Fibroblast of lung (primary cell): ENCODE data around the gene EXOC6B. TPM values are rescaled to one million over a fixed set of nuclear protein-coding genes. Genes with fewer than 3 reads are reported as not detected.
A peak's percentile ranks its signal among the peaks of the same experiment; 100 is the strongest.

Experiments used
- DNase-seq, 2 donors: peaks; one replicate each; pipeline versions ENCODE4 v3.0.0 to v3.0.0-alpha.2; 2010; ENCODE audit warnings: low read depth in 2 of 2
- H2AFZ ChIP-seq: 2 replicates; pipeline ENCODE4 v1.5.1; 2012; ENCODE audit warnings: low read length, control low read depth, inconsistent platforms
- H3K27ac ChIP-seq: 2 replicates; pipeline ENCODE4 v1.5.1; 2011; ENCODE audit warnings: low read length, control low read depth; ENCODE audit not compliant: insufficient read depth
- H3K27me3 ChIP-seq: 2 replicates; pipeline ENCODE4 v1.5.1; 2011; ENCODE audit warnings: mild to moderate bottlenecking, low read length; ENCODE audit not compliant: control insufficient read depth, insufficient read depth
- H3K36me3 ChIP-seq: 2 replicates; pipeline ENCODE4 v1.5.1; 2011; ENCODE audit warnings: low read length; ENCODE audit not compliant: control insufficient read depth, insufficient read depth
- H3K4me1 ChIP-seq: 2 replicates; pipeline ENCODE4 v1.5.1; 2011; ENCODE audit warnings: low read length; ENCODE audit not compliant: control insufficient read depth, insufficient read depth; ENCODE audit errors: extremely low read depth
- H3K4me2 ChIP-seq: 2 replicates; pipeline ENCODE4 v1.5.1; 2011; ENCODE audit warnings: low read length, control low read depth; ENCODE audit not compliant: insufficient read depth; ENCODE audit errors: extremely low read depth
- H3K4me3 ChIP-seq, 4 experiments: fragments of 200-600 bp in 1 of 4; sonication (generic) in 1 of 4; replicated peaks in 1 of 4; 2 replicates each; pipeline ENCODE4 v1.5.1; 2011 to 2016; ENCODE audit warnings: low read length in 4 of 4, low read depth in 3 of 4, mild to moderate bottlenecking in 3 of 4, control low read depth in 2 of 4, inconsistent platforms in 1 of 4, mixed read lengths in 1 of 4; ENCODE audit not compliant: insufficient read depth in 1 of 4; ENCODE audit errors: control extremely low read depth in 1 of 4
- H3K79me2 ChIP-seq: 2 replicates; pipeline ENCODE4 v1.5.1; 2012; ENCODE audit warnings: mild to moderate bottlenecking, low read length, inconsistent platforms; ENCODE audit not compliant: control insufficient read depth, insufficient read depth
- H3K9ac ChIP-seq: 2 replicates; pipeline ENCODE4 v1.5.1; 2011; ENCODE audit warnings: mild to moderate bottlenecking, low read length, control low read depth; ENCODE audit not compliant: insufficient read depth
- H3K9me3 ChIP-seq: 2 replicates; pipeline ENCODE4 v1.5.1; 2012; ENCODE audit warnings: low read depth, low read length; ENCODE audit not compliant: control insufficient read depth, insufficient read depth
- H4K20me1 ChIP-seq: 2 replicates; pipeline ENCODE4 v1.5.1; 2011; ENCODE audit warnings: low read length; ENCODE audit not compliant: control insufficient read depth, insufficient read depth; ENCODE audit errors: extremely low read depth
- CTCF ChIP-seq, 2 donors: IDR thresholded peaks in 1 of 2; conservative IDR thresholded peaks in 1 of 2; 1 replicate in 1 of 2; 2 replicates in 1 of 2; pipeline ENCODE4 v1.5.1; 2011 to 2012; ENCODE audit warnings: low read length in 2 of 2, control low read depth in 1 of 2, inconsistent platforms in 1 of 2, low read depth in 1 of 2, mild to moderate bottlenecking in 1 of 2
- EZH2 ChIP-seq: IDR thresholded peaks from 2 replicates; pipeline ENCODE4 v1.5.1; 2012; ENCODE audit warnings: low read length, control low read depth, mild to moderate bottlenecking; ENCODE audit errors: missing control alignments
- polyA plus RNA-seq, 2 donors: library from polyadenylated mRNA; depleted of rRNA in 1 of 2; stranded (reverse) in 1 of 2; unstranded in 1 of 2; fragments of >200 nt; gene quantifications; 2 replicates each; pipeline ENCODE4 v1.2.1, GENCODE V29; 2011 to 2012; ENCODE audit warnings: missing spikeins in 1 of 2
- total RNA-seq: library from RNA; depleted of rRNA; stranded (reverse); fragments of >200 nt; gene quantifications from 2 replicates; pipeline ENCODE4 v1.2.1, GENCODE V29; 2014

The EXOC6B gene
- total and polyA plus RNA-seq, 2 donors (not counting 1 experiment from before 2014, with no cell fraction given) = 26.3 to 36.5 TPM

GRCh38 chr2:72864500-72864899 is 38.7 kb upstream of the EXOC6B start:
- DNase-seq = peak; percentile 27 to 78
- Histone ChIP-seq H3K36me3 (no peaks in the 10 kb centered on the region), H3K79me2 (no peaks in the 10 kb centered on the region), H3K9ac (no peak overlapping the region), H4K20me1 (no peaks in the 10 kb centered on the region), H3K27me3 (peaks cover 10% of the 10 kb centered on the region), H3K4me3 (no peak overlapping the region), H3K4me1 (peaks cover 5% of the 10 kb centered on the region), H3K4me2 (no peak overlapping the region), H3K27ac (no peak overlapping the region), H2AFZ (no peak overlapping the region), H3K9me3 (no peaks in the 10 kb centered on the region)
- TF ChIP-seq EZH2 = no peak
- no peak for TF ChIP-seq CTCF (conservative IDR thresholded peaks at IDR 0.05 in 1 of 2, IDR thresholded peaks at IDR 0.05 in 1 of 2; ENCODE audit: low read depth in 1 of 2, low read length in 2 of 2)

GRCh38 chr2:72863046-72863445 is 37.2 kb upstream of the EXOC6B start:
- DNase-seq = no peak
- H4K20me1 ChIP-seq = no peaks in the 10 kb centered on the region
- no peaks in the 10 kb centered on the region for H3K36me3 ChIP-seq
- TF ChIP-seq EZH2 (no peak), CTCF (conservative IDR thresholded peaks at IDR 0.05 in 1 of 2, IDR thresholded peaks at IDR 0.05 in 1 of 2; ENCODE audit: low read depth in 1 of 2, low read length in 2 of 2) (no peak)
- H3K4me3 ChIP-seq = peak overlapping the region in 1 of 4 experiments; percentile 22
- peaks cover 10% of the 10 kb centered on the region for H3K27me3 ChIP-seq
- H3K79me2 ChIP-seq = no peaks in the 10 kb centered on the region
- H3K9ac ChIP-seq = no peak overlapping the region
- H3K4me2 ChIP-seq = peak overlapping the region; percentile 38
- peak overlapping the region; percentile 41 for H2AFZ ChIP-seq
- no peaks in the 10 kb centered on the region for H3K9me3 ChIP-seq
- H3K27ac ChIP-seq = no peak overlapping the region
- peaks cover 5% of the 10 kb centered on the region for H3K4me1 ChIP-seq

GRCh38 chr2:72862239-72862988 is 36.6 kb upstream of the EXOC6B start:
- Histone ChIP-seq H3K79me2 (no peaks in the 10 kb centered on the region), H3K9me3 (no peaks in the 10 kb centered on the region), H2AFZ (peak overlapping the region; percentile 83), H3K4me2 (peak overlapping the region; percentile 38), H3K27ac (no peak overlapping the region), H3K4me1 (peaks cover 5% of the 10 kb centered on the region), H3K4me3 (peak overlapping the region; percentile 1 to 47 (median 30)), H3K9ac (no peak overlapping the region), H4K20me1 (no peaks in the 10 kb centered on the region), H3K27me3 (peaks cover 11% of the 10 kb centered on the region), H3K36me3 (no peaks in the 10 kb centered on the region)
- DNase-seq = peak; percentile 77 to 87
- TF ChIP-seq EZH2 = no peak
- TF ChIP-seq CTCF (conservative IDR thresholded peaks at IDR 0.05 in 1 of 2, IDR thresholded peaks at IDR 0.05 in 1 of 2; ENCODE audit: low read depth in 1 of 2, low read length in 2 of 2) = peak; percentile 95 to 99
